Measurements from ENCODE around the gene ACSM4.
"Not testable (repeated sequence)": the region's sequence is repeated elsewhere in the genome, so short reads cannot be mapped to it uniquely, and the experiment has no call there.

Gene ACSM4, protein sequence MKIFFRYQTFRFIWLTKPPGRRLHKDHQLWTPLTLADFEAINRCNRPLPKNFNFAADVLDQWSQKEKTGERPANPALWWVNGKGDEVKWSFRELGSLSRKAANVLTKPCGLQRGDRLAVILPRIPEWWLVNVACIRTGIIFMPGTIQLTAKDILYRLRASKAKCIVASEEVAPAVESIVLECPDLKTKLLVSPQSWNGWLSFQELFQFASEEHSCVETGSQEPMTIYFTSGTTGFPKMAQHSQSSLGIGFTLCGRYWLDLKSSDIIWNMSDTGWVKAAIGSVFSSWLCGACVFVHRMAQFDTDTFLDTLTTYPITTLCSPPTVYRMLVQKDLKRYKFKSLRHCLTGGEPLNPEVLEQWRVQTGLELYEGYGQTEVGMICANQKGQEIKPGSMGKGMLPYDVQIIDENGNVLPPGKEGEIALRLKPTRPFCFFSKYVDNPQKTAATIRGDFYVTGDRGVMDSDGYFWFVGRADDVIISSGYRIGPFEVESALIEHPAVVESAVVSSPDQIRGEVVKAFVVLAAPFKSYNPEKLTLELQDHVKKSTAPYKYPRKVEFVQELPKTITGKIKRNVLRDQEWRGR

GRCh38 chr12:7303772-7304171 lies at the start of gene ACSM4:
Gene ACSM4 (plus strand): TSS chr12:7304072. CDS start chr12:7304332, 260 bp downstream.
- DNase-seq, result no peak

- no peak for DNase-seq
Measured at GRCh38 chr12:7259060-7259459, 44.8 kb upstream of the ACSM4 start.

- DNase-seq, result no peak
Measured at GRCh38 chr12:7264538-7264937, 39.3 kb upstream of the ACSM4 start.

GRCh38 chr12:7265251-7265650 lies 38.6 kb upstream of the ACSM4 start:
- no peak for DNase-seq

DNA sequence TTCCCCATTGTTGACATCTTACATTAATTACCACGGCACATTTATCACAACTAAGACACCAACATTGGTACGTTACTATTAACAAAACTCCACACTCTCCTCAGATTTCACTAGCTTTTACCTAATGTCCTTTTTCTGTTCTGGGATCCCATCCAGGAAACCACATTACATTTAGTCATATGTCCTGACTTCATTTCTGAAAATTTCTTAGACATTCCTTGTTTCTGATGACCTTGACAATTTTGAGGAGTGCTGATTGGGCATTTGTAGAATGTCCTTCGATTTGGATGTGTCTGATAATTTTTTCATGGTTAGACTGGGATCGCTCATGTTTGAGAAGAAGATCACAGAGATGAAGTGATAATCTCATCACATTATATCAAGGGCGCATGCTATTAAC lies 34.6 kb upstream of the ACSM4 start:
- peak; percentile 23 for DNase-seq

DNA sequence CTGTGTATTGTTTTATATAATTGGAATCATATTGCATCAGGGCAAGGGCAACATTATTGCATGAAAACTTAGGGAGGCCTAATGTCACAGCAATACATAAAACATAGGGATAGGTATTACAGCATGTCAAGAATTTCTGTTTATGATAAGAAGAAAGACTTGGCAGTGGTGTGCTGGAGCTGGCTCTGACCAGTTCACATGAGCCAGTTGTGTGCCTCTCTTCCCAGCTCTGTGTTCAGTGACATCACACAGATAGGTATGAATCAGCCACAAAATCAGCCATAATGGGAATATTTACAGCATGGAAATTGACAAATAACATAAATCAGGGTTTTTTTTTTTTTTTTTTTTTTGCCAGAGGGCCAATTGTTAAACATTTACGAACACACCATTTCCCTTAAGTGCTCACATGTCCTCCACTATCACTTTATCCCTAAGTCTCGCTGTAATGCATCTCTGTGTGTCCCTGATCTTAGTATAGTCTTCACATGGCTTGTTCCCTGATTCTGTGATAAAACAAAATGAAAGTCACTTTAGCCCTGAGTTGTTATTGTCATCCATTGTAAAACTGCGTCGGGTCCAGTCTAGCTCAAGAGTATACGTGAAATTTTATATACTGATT lies 31.9 kb upstream of the ACSM4 start:
- DNase-seq, result peak; percentile 6

DNA sequence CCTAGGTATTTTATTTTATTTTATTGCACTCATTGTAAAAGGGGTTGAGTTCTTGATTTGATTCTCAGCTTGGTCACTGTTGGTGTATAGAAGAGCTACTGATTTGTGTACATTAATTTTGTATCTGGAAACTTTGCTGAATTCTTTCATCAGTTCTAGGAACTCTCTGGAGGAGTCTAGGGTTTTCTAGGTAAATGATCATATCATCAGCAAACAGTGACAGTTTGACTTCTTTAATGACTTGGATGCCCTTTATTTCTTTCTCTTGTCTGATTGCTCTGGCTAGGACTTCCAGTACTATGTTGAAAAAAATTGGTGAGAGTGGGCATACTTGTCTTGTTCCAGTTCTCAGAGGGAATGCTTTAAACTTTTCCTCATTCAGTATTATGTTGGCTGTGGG lies 28.4 kb upstream of the ACSM4 start:
- not testable (repeated sequence) for DNase-seq

GRCh38 chr12:7282844-7283243 lies 21.0 kb upstream of the ACSM4 start:
- DNase-seq, result no peak

DNA sequence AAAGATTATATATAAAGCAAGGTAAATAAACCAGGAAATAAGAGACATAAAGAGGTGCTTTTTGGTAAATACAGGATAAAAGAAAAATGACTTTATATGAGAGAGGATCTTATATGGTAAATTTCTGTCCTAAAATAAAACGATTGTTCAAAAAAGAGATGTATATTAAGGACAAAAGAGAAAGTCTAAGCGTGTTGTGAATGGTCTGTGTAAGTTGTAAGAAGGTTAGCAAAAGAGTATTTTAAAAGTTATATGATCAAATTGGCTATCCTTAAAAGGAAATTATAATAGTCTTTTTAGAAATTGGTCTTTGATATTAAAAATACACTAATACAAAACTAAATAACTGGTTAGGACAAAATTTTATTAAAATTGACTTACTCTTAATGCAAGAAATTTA lies 14.1 kb upstream of the ACSM4 start:
- DNase-seq, result no peak

- DNase-seq, result not testable (repeated sequence)
Measured at GRCh38 chr12:7290588-7290987, 13.3 kb upstream of the ACSM4 start.

- no peak for DNase-seq
Measured at GRCh38 chr12:7292300-7292699, 11.6 kb upstream of the ACSM4 start.

DNA sequence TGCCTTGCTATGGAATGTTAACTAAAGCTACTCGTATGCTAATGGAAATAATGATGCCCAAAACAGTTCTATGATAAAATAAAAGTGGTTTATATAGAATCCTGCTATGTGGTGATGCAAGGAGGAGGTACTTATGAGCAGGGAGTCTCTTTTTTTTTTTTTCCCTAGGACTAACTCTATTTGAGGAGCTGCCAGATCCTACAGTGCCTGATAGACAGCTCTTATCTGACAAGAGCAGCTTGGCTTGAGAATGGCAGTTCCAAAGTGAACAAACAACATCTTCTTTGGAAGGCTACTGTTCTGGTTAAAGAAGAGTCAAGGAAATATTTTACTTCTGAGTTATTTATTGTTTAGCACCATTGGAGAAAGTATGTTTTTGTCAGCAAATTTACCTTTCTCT lies 10.2 kb upstream of the ACSM4 start:
- DNase-seq, result no peak

DNA sequence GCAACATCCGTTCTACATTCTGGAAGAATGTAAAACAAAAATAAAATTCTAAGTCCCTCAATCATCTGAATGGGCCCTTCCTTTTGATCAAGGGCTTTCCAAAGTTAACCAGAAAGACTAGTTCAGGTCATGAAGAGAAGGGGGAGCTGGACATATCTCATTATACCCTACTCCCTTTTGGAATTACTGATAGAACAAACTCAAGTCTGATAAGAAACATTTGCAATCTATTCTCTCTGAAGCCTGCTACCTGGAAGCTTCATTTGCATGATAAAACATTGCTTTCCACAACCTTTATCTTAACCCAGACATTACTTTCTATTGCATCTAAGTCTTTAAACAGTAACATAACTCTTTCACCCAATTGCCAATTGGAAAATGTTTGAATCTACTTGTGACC lies 8.3 kb upstream of the ACSM4 start:
- no peak for DNase-seq

DNA sequence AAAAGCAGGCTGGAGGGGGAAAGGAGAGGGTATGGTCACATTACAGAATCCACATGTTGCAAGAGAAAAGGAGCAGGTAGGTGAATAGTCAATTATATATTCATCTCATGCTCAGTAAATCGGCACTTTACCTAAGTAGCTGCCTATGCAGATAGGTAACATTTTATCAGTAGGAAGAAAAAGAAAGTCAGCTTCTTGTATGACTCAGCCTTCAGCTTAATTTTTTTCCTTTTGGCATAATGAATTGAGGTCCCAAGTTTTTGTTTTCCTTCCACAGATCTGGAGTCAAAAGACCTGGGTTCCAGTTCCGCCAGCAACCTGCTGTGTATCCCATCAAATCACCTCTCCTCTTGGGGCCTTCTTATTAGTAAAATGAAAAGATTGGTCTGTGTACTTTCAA lies 6.0 kb upstream of the ACSM4 start:
- DNase-seq, result no peak

DNA sequence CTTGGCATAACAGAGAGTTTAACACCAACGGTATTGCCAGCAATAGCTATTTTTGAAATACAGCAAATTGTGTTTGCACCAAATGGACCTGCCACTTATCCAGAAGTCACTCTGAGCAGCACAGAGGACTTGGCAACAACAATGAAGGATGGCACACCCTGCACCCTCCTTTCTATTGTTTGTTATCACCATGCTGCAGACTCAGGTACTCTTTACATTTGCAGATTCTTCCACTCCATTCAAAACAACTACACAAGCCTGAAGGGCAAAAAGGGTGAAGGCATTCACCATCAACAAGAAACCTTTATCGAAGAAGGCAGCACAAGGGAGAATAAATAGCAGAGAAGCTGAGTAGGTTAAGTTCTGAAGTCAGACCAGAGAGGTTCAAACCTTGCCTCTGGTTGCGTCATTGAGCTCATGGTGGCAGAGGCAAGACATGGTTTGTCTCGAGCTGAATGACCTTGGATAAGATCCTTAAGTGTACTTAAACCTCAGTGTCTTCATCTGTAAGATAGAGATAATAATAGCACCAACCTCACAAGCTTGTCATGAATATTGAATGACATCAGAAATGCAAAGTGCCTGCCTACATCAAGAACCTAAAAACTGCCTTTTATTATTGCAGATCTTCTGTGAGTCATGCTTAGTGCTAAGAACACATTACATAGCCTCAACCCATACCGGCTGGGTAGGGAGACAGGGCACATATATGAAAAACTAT lies 1.4 kb upstream of the ACSM4 start:
- no peak for DNase-seq

GRCh38 chr12:7303230-7303629 lies 642 bp upstream of the ACSM4 start:
- peak; percentile 4 for DNase-seq

- no peak for DNase-seq
Measured at GRCh38 chr12:7304456-7304855, 584 bp downstream of the ACSM4 start.

- DNase-seq, result no peak
Measured at GRCh38 chr12:7310070-7310469, 6.2 kb downstream of the ACSM4 start.

GRCh38 chr12:7319930-7320329 lies 16.1 kb downstream of the ACSM4 start:
- DNase-seq, result no peak

GRCh38 chr12:7321624-7322023 lies 17.8 kb downstream of the ACSM4 start:
- DNase-seq, result no peak

DNA sequence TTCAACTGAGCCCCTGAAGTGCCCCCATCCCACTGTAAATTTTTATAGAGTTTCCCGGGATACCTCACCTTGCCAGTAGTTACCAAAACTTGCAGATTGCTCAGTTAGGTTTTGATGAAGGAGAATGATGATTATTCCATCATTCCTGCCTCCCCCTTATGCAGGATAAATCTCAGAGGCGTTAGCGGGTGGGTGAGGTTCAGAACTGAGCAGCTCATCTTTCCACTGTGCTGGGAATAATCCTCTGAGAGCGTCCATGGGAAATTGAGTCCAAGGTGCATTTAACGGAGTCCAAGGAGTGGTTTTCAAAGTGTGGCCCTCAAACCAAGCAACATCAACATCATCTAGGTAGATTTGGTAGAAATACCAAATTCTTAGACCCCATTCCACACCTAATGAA lies 18.7 kb downstream of the ACSM4 start:
- no peak for DNase-seq

- no peak for DNase-seq
Measured at GRCh38 chr12:7324176-7324575, 20.3 kb downstream of the ACSM4 start.

DNA sequence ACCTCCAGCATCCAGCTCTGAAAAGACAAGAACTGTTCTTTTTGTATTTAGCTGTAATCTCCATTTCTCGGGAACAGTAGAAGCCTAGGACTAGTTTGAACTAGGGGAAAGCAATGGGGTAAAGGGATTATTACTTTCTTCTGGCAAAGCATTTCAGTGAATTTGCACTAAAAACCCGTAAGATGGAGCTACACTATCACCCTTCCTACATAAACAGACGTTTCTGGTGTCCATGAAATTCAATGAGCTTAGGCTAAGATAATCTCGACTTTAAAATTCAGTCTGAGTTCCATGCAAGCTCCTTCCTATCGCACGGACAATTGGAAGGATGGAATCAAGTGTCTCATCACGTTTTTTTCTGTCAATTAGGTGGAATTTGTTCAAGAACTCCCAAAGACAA lies 24.0 kb downstream of the ACSM4 start:
- DNase-seq, result no peak

DNA sequence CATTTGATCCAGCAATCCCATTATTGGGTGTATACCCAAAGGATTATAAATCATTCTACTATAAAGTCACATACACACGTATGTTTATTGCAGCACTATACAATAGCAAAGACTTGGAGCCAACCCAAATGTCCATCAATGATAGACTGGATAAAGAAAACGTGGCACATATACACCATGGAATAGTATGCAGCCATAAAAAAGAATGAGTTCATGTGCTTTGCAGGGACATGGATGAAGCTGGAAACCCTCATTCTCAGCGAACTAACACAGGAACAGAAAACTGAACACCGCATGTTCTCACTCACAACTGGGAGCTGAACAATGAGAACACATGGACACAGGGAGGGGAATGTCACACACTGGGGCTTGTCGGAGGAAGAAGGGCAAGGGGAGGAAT lies 33.9 kb downstream of the ACSM4 start:
- not testable (repeated sequence) for DNase-seq
